ENCODE results near the gene SPAG6.
"Not testable (repeated sequence)": the region's sequence is repeated elsewhere in the genome, so short reads cannot be mapped to it uniquely, and the experiment has no call there.

The SPAG6 gene

GRCh38 chr10:22345301-22346095 lies at the start of gene SPAG6:
Gene SPAG6 (plus strand): TSS chr10:22345496. CDS start chr10:22345612, 116 bp downstream.
- DNase-seq = peak; percentile 53 to 77

GRCh38 chr10:22301193-22301592 lies 44.1 kb upstream of the SPAG6 start:
- DNase-seq = no peak

- DNase-seq = no peak
Observed at GRCh38 chr10:22303461-22303860, 41.8 kb upstream of the SPAG6 start.

GRCh38 chr10:22305721-22306120 lies 39.6 kb upstream of the SPAG6 start:
- no peak for DNase-seq

- DNase-seq = no peak
Observed at GRCh38 chr10:22308390-22308789, 36.9 kb upstream of the SPAG6 start.

GRCh38 chr10:22309180-22310000 lies 35.9 kb upstream of the SPAG6 start:
- no peak for DNase-seq

GRCh38 chr10:22310012-22310411 lies 35.3 kb upstream of the SPAG6 start:
- DNase-seq = not testable (repeated sequence)

- no peak for DNase-seq
Observed at GRCh38 chr10:22310928-22311327, 34.4 kb upstream of the SPAG6 start.

- DNase-seq = no peak
Observed at GRCh38 chr10:22314852-22315251, 30.4 kb upstream of the SPAG6 start.

- no peak for DNase-seq
Observed at GRCh38 chr10:22315455-22316285, 29.6 kb upstream of the SPAG6 start.

GRCh38 chr10:22316286-22317075 lies 28.8 kb upstream of the SPAG6 start, which contains the start of gene COMMD3:
Gene COMMD3 (plus strand): TSS chr10:22316388. CDS start chr10:22316418, 30 bp downstream.
- peak; percentile 73 to 82 for DNase-seq

GRCh38 chr10:22317076-22317370 lies 28.3 kb upstream of the SPAG6 start:
- DNase-seq = peak in 1 of 2 donors; percentile 40

GRCh38 chr10:22317771-22318565 lies 27.3 kb upstream of the SPAG6 start:
- no peak for DNase-seq

GRCh38 chr10:22318772-22319171 lies 26.5 kb upstream of the SPAG6 start:
- no peak for DNase-seq

GRCh38 chr10:22319547-22319979 lies 25.7 kb upstream of the SPAG6 start:
- DNase-seq = no peak

- peak in 1 of 2 donors; percentile 26 for DNase-seq
Observed at GRCh38 chr10:22319980-22320558, 25.2 kb upstream of the SPAG6 start.

- peak; percentile 71 to 80 for DNase-seq
Observed at GRCh38 chr10:22320591-22321155, 24.6 kb upstream of the SPAG6 start, which contains the start of gene BMI1. Gene BMI1 (plus strand): TSS chr10:22321099. CDS start chr10:22326450, 5,351 bp downstream.

GRCh38 chr10:22321156-22321923 lies 24.0 kb upstream of the SPAG6 start:
- peak; percentile 51 to 71 for DNase-seq

GRCh38 chr10:22321924-22322640 lies 23.2 kb upstream of the SPAG6 start:
- DNase-seq = peak in 1 of 2 donors; percentile 47

Measured in CD4-positive, alpha-beta T cell treated with Interferon alpha-2 for 1 hour (primary cell).